GM10847 (cell line): ENCODE data around the gene AGAP1.

ENCODE experiments used
- POLR2A ChIP-seq: IDR thresholded peaks from 2 replicates; pipeline ENCODE4 v1.6.1; 2011; ENCODE audit not compliant: insufficient read length; ENCODE audit errors: extremely low read depth

The AGAP1 gene

DNA sequence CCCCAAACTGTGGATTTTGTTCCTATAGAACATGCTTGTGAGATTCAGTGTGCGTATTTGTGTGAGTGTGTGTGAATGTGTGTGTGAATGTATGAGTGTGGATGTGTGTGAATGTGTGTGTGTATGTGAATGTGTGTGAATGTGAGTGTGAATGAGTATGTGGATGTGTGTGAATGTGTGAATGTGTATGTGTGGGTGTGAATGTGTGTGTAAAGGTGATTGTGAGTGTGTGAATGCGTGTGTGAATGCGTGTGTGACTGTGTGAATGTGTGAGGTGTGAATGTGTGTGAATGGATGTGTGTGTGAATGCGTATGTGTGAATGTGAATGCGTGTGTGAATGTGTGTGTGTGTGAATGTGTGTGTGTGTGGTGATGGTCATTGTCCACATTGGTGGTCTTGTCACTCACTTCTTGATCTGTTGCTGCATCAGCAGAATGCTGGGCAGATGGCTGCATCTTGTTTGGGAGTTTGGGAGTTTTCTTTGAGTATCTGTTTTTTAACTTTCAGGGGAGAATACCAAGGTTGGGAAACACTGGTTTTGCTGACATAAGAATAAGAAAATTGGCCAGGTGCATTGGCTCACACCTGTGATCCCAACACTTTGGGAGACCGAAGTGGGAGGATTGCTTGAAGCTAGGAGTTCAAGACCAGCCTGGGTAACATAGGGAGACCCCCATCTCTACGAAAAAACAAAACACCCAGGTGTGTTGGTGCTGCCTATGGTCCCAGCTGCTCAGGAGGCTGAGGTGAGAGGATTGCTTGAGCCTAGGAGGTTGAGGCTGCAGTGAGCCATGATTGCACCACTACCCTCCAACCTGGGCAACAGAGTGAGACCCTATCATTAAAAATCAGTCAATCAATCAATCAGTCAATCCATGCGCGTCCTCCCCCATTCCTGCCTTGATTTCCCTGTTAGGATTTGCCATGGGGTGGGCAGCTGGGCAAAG lies 18.2 kb downstream of the AGAP1 start:
- TF ChIP-seq POLR2A = no peak

DNA sequence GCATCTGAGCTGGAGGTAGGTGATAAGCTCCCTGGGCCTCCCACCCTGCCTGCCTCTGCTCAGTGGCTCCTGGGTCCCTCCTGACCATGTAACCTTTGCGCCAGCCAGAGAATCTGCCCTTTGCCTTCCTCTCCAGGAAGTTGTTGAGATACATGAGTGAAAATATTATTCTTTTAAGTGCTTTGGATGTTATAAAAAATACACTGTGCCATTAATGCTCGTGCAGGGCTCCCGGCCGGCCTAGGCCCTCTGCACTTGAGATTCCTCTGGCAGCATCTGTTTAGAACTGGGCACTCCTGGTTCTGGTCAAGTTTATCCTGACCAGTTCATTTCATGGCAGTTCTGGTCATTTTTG lies 18.8 kb downstream of the AGAP1 start:
- TF ChIP-seq POLR2A = no peak

DNA sequence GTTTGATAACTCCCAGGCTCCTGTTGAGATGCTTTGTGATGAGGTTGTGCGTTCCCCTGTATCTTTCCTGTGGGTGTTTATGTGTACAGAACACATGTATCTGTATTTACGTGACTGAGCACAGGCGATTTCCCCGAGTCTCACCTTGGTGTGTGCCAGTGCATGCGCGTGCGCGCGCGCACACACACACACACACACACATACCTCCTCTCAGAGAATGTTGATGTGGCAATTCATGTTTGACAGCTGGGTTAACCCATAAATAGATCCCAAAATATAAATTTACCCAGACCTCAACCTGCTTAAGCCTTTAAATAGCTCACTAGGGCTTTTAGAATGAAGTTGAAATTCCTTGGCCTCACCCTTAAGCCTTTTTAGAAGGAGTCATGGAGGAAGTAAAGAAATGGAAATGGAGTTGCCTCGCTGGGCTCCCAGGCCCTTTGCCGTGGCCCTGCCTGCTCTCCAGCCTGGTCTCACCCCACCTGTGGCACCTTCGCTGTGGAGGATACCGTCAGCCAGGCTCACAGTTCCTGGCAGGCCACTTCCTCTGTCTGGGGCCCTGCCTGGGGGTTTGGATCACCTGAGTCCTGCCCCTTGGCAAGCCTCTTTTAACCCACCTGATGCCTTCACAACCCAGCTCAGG lies 20.3 kb downstream of the AGAP1 start:
- TF ChIP-seq POLR2A = no peak

DNA sequence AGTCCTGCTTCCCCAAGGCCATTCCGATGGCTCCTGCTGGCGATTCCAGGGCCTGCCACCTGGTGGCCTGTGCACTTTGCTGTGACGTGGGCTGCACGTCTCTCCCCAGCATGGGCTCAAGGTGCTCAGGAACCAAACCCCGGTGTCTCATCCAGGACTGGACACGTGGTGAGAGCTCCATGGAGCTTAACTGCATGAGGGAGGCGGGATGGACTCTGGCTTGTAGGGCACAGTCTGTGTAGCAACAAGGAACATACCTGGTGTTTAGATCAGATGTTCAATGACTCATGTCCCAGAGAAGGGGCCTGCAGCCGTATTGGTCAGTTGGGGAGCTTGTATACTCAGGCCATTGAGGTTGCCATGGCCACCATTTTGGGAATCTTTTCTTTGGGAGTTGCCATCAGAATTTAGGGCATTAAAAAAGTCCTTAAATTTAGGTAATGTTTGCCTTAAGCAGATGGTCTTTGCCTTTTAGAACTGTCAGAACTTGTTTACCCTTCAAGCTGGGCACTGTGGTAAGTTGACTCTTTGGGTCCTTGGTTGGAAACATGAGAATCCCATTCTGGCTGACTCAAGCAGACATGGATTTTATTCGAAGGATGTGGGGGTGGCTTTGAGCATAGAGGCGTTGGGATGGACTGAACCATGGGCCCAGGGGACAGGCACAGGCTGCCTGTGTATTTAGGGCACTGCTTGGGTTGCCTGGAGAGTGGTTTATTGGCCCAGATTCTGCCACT lies 21.0 kb downstream of the AGAP1 start:
- no peak for TF ChIP-seq POLR2A

DNA sequence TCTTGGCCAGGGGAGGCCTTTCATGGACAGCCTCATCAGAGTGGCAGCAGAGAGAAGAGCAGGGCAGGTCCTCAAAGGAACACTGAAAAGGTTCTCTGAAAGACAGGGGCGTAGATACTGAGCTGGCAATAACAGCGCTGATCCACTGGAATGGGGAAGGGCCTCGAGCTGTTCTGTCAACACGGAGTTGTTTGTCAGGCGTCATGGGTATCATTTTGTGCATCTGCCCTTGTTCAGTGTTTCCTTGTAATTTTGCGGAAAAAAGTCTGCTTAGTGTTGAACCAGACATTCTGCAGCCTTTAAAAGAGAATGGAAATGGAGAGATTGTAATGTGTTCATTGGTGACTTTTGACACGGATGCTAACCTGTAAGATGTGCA lies 21.5 kb downstream of the AGAP1 start:
- TF ChIP-seq POLR2A = no peak

DNA sequence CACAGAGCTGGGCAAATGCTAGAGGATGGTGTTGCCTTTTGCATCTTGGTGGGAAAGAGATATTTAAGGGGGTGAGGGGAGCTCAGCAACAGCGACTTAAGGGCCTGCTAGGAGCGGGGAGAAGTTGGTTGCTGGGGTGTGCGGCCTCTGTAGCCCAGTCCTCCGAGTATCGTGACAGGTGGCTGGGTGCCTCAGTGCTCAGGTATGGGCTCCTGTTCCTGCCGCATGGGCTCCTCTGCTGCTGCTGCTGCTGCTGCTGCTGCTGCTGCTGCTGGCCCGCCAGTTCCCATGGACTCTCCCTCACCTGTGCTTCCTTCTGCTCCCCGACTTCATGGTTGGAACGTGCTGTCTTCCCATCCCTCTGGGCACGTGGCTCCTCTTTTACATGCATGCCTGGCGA lies 22.0 kb downstream of the AGAP1 start:
- no peak for TF ChIP-seq POLR2A

DNA sequence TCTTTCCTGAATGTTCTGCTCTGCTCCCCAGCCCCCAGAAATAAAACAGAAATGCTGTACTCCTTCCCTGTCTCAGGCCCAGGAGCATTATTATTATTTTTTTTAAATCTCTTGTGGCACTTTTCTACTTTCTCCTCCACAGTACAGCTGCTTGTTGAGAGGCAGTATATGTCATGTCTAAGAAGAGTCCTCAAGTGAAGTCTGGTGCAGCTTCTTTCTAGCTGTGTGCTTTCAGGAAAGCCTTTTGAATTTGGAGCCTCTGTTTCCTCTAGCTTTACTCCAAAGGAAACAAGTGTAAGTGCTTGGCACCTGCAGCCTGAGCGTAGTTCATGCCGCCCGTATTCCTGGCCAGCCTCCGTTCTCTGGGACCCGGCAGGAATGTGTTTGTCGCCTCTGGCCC lies 22.4 kb downstream of the AGAP1 start:
- TF ChIP-seq POLR2A = no peak

DNA sequence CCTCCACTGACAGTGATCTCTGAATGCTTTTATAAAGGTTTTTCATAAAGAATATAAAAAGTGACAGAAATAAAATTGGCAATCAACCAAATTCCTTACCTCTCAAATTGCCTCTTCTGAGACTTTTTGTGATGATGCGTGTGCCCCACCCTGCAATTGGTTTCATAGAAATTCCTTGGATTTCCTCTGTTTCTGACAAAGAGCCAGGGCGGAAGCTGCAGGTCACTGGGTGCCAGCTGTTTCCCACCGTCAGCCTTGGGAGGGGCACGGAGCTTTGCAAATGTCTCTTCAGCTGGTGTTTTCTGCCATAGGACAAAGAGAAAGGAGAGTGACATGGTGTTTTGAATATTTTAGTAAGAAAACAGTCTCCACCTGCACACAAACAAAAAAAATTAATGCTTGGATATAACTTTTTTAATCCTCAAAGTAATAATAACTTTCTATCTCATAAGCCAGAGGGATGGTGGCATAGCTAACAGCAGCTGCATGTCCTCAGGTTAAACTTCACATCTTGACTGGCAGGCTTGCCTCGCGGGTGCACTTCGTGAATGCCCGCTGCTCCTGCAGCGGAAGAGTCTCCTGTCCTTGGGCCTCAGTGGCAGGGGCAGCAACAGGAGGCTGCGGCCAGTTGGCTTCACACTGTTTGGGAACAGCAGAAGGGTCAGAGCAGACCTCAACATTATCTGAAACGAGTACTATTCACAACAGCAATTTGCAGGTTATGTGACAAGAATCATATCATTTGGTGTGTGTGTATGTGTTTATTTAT lies 24.7 kb downstream of the AGAP1 start:
- TF ChIP-seq POLR2A = no peak

DNA sequence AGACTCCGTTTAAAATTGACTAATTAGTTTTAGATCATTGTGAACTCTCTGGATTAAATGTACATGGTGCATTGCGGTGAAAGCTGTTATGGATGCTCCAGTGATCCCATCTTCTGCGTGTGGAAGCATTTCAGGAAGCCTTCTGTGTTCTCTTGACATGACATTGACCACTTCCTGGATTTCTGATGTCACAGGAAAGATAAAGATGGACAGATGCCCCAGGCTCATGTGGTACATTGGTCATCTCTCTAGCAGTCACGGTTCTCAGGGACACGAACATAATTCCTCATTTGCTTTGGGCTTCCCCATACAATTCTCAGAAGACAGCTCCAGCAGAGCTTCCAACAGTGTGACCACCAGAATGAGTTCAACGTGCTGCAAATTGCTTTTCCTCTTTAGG lies 26.9 kb downstream of the AGAP1 start:
- TF ChIP-seq POLR2A = no peak

DNA sequence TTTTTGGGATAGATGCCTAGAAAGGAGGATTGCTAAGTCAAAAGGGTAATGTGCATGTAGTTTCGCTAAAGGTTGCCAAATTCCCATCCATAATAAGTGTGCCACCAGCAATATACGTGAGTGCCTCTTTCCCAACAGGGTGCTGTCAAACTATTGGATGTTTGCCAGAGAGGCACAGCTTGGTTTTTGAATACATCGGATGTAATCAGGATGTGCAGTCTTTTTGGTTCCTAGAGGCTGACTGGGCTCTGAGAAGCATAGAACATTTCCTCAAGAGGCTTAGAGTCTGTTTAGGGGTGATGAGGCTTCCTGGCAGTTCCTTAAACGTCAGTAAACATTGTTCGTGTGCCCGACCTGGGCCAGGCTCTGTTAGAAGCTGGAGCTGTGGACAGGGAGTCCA lies 28.0 kb downstream of the AGAP1 start:
- TF ChIP-seq POLR2A = no peak

DNA sequence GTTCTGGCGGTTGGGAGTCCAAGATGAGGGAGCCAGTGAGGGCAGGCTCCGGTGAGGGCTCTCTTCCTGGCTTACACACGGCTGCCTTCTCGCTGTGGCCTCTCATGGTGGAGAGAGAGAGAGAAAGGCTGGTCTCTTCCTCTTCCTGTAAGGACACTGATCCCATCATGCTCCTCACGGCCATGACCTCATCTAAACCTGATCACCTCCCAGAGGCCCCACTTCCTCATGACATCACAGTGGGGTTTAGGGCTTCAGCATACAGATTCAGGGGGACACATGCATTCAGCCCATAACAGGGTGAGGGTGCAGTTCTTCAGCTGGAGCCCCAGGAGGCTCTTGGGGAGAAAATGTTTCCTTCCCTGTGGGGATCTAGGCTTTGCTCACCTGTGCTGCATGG lies 29.2 kb downstream of the AGAP1 start:
- no peak for TF ChIP-seq POLR2A

DNA sequence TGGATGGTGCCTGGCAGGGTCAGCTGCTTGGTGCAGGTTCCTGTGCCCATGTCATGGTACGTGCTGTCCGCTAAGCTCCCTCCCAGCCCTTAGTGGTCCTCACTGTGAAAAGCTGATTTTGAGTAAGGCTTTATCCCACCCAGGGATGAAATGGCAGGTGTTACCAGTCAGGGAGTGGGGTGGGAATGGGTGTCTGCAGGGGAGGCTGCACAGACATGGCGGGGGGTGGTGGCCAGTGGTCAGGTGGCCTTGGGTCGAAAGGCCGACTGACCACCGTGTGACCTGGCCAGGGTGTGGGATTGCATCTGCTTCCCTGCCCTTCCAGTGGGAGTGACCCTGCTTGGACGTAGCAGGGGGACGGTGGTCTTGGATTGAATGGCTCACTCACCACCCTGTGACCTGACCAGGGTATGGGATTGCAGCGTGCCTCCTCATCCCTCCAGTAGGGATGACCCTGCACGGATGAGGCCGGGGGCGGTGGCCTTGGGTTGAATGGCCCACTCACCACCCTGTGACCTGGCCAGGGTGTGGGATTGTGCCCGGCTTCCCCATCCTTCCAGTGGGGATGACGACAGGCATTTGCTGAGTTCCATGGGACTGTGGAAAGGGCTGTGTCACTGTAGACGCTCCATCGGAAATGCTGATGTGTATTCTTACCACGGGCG lies 29.8 kb downstream of the AGAP1 start:
- TF ChIP-seq POLR2A = no peak

DNA sequence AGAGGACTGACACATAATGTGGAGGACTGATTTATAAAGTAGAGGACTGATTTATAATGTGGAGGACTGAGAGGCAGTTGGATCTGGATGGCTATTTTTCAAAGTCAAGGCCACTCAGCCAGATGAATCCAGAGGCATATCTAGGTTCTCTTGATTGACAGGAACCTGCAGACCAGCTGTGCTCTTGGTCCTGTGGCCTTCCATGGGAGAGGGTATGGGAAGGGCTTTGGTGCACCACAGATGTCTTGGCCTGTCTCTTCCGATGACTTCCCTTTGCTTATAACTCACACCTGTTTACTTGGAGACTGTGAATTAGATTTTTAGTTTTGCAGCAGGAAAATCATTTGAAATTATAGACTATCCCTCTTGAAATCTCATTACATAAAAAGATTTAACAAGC lies 32.3 kb downstream of the AGAP1 start:
- no peak for TF ChIP-seq POLR2A

DNA sequence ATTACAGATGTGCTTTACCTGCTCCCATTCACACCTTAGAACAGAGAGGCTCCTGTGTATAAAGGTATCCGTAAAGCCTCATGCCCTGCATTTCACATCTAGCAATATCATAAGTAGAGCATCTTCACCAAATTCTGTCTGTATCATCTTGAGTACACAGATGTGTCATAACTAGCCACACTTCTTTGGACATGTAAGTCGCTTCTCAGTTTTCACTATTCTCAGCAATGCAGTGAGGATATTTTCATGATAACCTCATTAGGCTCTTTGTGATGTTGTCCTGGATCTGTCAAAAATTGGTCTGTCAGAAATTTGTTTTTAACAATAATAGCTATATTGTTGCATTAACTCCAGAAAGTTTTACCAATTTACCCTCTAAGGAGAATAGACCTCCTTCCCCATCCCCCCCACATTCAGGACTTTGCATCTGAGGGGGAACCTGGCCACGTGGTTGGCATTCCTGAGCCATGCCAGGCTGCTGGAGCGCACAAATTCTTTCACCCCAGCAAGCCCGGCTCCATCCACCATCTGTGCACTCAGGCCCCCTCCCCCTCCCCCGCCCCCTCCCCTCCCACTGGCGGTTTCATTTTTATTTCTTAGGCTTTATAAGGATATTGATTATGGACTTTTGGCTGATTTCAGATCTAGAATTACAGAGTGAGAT lies 34.1 kb downstream of the AGAP1 start:
- TF ChIP-seq POLR2A = no peak
